ENCODE data around the gene FYN.
"Not testable (repeated sequence)": the region's sequence is repeated elsewhere in the genome, so short reads cannot be mapped to it uniquely, and the experiment has no call there.

FYN gene

DNA sequence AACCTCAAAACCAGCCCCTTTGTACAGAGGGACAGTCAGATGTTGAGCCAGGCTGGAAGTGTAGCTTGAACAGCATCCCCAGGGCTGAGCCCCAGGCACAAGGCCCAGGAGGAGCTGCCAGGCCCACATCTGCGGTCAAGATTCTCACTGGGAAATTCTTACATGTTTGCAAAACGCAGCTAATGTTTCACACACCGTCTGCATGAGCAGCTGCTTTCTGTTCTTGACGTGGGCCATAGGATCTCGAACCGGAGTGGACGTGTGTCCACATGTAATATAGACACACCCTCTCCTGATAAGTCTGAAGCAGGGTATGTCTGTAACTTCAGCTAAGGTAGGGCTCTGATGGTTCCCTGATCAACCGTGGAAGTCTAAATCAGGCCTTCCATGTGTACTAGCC, 226.3 kb downstream of the FYN start:
- DNase-seq = no peak

GRCh38 chr6:111646034-111646433, 227.2 kb downstream of the FYN start:
- DNase-seq = no peak

DNA sequence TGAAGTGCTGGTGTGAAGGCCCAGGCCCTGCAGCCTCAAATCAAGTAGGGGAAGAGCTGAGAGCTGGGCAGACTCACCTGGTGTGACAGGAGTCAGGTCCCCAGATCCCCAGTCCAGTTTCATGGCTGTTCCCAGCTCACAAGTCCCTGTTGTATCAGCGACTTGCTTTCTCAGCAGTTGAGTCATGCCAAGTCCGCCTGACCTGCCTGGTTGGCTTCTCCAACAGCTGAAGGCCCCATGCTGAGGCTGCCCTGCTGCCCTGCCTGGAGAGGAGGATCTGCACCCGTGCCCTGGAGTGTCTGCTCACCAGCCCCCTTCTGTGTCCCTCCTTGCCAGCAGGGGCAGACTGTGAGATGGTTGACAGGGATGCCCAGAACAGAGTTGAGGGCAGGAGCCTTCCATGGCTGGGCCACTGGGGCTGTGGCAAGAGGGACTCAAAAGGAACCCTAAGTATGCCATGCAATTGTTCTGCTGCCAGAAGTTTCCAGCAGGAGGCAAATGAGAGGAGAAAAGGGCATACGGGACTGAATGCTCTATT, 228.3 kb downstream of the FYN start:
- no peak for DNase-seq

GRCh38 chr6:111642463-111643158, 230.6 kb downstream of the FYN start:
- DNase-seq = no peak

- DNase-seq = no peak
Measured at GRCh38 chr6:111639266-111639665, 234.0 kb downstream of the FYN start.

GRCh38 chr6:111634981-111635380, 238.3 kb downstream of the FYN start:
- DNase-seq = not testable (repeated sequence)

- no peak for DNase-seq
Measured at GRCh38 chr6:111633822-111634221, 239.4 kb downstream of the FYN start.

- no peak for DNase-seq
Measured at GRCh38 chr6:111632468-111633247, 240.6 kb downstream of the FYN start.

GRCh38 chr6:111631903-111632460, 241.3 kb downstream of the FYN start:
- no peak for DNase-seq

GRCh38 chr6:111631018-111631417, 242.2 kb downstream of the FYN start:
- no peak for DNase-seq

DNA sequence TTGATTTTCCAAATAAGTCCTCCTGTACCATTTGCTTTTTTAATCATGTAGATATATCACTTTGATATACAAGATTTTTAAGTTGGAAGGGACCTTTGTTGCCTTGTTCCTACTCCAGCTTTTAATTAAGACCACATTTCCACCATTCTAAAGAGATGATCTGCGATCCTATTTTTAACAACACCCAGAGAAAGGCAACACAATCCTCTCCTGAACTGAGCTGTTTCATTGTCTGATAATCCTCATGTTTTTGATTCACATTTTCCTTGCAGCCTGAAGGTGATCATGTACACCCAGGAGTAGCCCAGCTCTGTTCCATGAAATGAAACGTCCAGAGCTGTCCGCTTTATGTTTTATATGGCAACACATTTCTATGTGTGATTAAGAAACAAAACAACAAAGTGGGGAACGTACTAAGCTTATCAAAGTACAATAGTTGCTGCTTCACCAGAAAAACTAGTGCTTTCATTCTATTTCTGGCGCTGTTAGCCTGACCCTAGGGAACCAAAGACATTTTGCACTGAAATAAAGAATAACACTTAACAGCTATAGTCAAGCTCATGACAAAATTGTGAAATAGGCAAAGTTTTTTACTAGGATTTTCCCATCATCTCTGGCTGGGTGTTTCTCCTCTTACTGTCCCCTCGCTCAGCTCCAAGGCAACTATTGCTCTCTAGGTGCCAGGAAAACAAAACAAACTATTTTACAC, 245.0 kb downstream of the FYN start:
- no peak for DNase-seq

DNA sequence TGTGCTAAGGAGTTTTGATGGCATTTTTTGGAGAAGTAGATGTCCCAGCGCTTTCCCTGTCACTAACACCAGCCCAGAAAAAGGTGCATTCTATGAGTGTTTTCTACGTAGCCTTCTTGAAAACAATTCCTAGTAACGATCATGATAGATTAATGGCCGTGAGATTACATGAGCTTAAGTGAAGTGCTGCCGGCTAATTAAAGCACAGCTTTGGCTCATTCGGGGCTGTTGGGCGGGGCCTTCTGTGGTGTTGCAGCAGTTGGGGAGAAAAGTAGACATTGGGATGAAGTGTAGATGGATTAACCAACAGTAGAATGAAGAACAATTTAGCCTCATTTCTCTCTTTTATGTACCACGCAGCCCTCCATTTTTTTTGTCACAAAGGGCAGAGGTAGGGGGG, 246.8 kb downstream of the FYN start:
- DNase-seq = no peak

DNA sequence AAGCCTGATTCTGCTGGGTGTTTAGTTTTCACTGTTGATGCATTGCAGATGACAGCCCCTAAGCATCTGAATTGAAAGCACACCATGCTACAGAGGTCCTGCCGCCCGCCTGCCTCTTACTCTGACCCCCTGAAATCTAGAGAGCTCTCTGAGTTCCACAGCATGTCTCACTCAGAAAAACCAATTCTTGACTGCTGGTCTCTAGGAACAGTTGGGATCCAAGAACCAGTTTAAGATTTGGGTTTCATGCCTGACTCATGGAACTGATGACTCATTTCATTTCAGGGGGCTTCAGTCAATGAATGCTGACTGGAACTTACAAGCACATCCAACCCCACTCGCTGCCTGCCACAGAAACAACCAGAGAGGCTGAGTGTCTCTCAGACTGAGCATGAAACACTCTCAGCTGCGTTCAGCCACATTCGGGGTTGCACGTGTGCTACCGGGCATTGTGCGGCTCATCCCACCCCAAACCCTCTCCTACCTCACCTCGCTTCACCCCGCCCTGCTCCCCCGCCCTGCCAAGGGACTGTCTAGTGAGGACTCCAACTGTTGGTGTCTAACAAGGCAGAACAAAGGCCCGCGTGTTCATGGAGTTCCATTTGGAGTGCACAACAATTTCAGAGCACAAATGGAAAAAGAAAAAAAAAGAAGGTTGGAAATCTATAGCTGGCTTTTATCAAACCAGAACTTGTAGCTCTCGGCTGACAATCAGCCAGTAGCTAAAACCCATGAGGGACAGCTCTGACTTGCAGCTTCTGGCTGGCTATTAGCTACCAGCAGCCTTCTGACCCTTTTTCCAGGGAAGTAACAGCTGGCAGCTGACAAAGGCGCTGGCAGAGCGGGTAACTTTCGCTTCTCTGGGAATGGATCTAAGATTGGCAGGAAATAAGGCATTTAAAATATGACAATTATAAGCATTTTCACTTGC, 247.5 kb downstream of the FYN start:
- no peak for DNase-seq

GRCh38 chr6:111625099-111625416, 248.2 kb downstream of the FYN start:
- DNase-seq = no peak

DNA sequence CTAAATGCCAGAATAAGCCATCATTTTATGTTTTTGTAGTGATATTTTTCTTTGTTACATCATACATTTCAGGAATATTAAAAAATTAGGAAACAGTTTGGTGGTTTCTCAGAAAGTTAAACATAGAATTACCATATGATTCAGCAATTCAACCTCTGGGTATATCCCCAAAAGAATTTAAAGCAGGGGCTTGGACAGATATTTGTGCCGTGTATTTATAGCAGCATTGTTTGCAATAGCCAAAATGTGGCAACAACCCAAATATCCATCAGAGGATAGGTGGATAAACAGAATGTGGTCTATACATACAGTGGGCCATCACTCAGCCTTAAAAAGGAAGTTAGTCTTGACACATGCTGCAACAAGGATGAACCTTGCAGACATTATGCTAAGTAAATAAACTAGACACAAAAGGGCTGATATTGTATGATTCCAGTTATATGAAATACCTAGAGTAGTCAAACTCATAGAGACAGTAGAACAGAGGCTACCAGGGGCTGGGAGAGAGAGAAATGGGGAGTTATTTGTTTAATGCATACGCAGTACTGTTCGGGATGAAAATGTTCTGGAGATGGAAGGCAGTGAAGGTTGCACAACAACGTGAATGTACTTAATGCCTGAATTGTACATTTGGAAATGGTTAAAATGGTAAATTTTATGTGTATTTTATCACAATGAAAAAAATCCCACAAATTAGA, 248.7 kb downstream of the FYN start:
- no peak for DNase-seq

- DNase-seq = no peak
Measured at GRCh38 chr6:111623046-111623718, 250.1 kb downstream of the FYN start.

- no peak for DNase-seq
Measured at GRCh38 chr6:111620169-111620568, 253.1 kb downstream of the FYN start.

GRCh38 chr6:111618407-111618806, 254.8 kb downstream of the FYN start:
- no peak for DNase-seq

- no peak for DNase-seq
Measured at GRCh38 chr6:111617149-111617548, 256.1 kb downstream of the FYN start.

DNA sequence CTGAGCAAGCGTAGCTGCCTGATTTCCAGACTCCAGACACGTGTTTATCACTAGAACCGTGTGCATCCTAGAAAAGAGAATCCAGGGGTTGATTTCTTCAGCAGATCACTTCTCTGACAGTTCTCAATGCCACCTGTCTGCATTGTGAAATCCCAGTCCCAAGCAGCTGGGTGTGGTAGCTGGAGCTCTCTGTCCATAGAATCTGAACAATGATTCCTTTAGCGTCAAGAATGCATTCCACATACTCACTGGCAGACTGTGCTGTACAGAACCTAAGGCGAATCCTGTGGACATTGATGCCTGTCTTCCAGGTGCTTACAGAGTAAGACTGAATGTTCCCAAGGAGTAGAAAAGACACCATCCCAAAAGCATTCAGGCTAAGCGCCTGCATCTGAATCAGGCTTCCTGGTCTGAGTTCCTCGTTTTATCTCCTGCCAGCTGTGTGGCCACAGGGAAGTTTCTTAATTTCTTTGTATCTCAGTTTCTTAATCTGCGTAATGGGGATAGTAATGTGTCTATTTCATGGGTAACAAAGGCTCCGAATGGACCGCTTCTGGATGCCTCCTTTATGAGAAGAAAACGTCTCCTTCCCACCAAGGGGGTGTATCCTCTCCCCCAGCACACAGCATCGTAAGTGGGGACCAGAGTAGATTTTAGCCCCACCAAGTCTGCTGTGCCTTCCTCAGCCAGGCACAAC, 257.2 kb downstream of the FYN start:
- no peak for DNase-seq
